IPS DF 6.9 (cell line): Measurements from ENCODE around the gene SIGLEC6.

Experiments used
- DNase-seq: peaks from one replicate; pipeline ENCODE4 v3.0.0-alpha.2; 2013; ENCODE audit warnings: low read depth, low spot score
- H3K27ac ChIP-seq: one replicate; pipeline ENCODE4 v1.5.1; 2013; ENCODE audit warnings: low read length, control low read depth
- H3K27me3 ChIP-seq: 2 replicates; pipeline ENCODE4 v1.6.1; 2013; ENCODE audit warnings: mild to moderate bottlenecking, low read length; ENCODE audit not compliant: control insufficient read depth, insufficient read depth
- H3K36me3 ChIP-seq: 2 replicates; pipeline ENCODE4 v1.6.1; 2013; ENCODE audit warnings: low read length; ENCODE audit not compliant: control insufficient read depth, insufficient read depth
- H3K4me1 ChIP-seq: 2 replicates; pipeline ENCODE4 v1.6.1; 2013; ENCODE audit warnings: low read length; ENCODE audit not compliant: control insufficient read depth, insufficient read depth
- H3K4me3 ChIP-seq: 2 replicates; pipeline ENCODE4 v1.5.1; 2013; ENCODE audit warnings: mild to moderate bottlenecking, low read length
- H3K9me3 ChIP-seq: 2 replicates; pipeline ENCODE4 v1.6.1; 2013; ENCODE audit warnings: low read length, inconsistent platforms; ENCODE audit not compliant: control insufficient read depth, insufficient read depth
- WGBS: extraction: QIAGEN DNeasy Blood & Tissue Kit; methylation state at CpG from one replicate; pipeline ENCODE4 v1.1.7; 2013; ENCODE audit warnings: mixed read lengths, missing lambda C conversion rate; ENCODE audit not compliant: insufficient read length, insufficient coverage; 5-methylcytosine and 5-hydroxymethylcytosine counted together

SIGLEC6 gene

GRCh38 chr19:51531349-51532315 is at the start of gene SIGLEC6:
SIGLEC6 (minus strand) TSS chr19:51531670; CDS start chr19:51531648, 22 bp downstream.
- Histone ChIP-seq H3K4me1 (peaks cover 4% of the 10 kb centered on the region; the same call in 1 of the 2 replicates), H3K27me3 (no peaks in the 10 kb centered on the region), H3K4me3 (no peak within 1 kb of the TSS), H3K27ac (no peak within 1 kb of the TSS), H3K36me3 (no peaks in the 10 kb centered on the region), H3K9me3 (no peaks in the 10 kb centered on the region)
- no CpG with 5 or more reads among the region's 25 CpGs for WGBS
- DNase-seq: peak; percentile 11

- Histone ChIP-seq H3K36me3 (no peaks in the 10 kb centered on the region), H3K27me3 (no peaks in the 10 kb centered on the region; the same call in 1 of the 2 replicates), H3K4me1 (no peaks in the 10 kb centered on the region), H3K4me3 (no peak overlapping the region), H3K27ac (no peak overlapping the region), H3K9me3 (no peaks in the 10 kb centered on the region)
- no peak for DNase-seq
- WGBS: no CpG with 5 or more reads among the region's 6 CpGs
Measured at GRCh38 chr19:51576850-51577249, 45.4 kb upstream of the SIGLEC6 start.

DNA sequence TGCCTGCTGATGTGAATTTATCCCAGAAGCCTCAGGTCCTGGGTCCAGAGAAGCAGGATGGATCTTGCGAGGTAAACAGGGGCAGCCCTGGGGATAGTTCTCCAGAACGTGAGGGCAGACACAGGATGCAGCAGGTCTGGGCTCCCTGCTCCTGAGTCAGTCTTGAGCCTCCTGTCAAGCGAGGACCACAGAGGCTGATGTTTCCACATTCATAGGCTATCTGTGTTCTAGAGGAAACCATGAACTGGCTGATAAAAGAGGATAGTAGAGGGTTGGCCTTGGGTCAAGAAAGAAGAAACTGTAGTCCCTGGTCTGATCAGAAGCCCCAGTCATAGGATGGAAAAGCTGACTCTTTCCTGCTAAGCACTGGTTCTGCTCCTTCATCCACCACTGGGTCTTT is 41.9 kb upstream of the SIGLEC6 start:
- Histone ChIP-seq H3K4me3 (no peak overlapping the region), H3K27ac (no peak overlapping the region), H3K36me3 (no peaks in the 10 kb centered on the region), H3K27me3 (no peaks in the 10 kb centered on the region; the same call in 1 of the 2 replicates), H3K4me1 (no peaks in the 10 kb centered on the region), H3K9me3 (no peaks in the 10 kb centered on the region)
- WGBS: no CpG with 5 or more reads among the region's 3 CpGs
- DNase-seq: no peak

DNA sequence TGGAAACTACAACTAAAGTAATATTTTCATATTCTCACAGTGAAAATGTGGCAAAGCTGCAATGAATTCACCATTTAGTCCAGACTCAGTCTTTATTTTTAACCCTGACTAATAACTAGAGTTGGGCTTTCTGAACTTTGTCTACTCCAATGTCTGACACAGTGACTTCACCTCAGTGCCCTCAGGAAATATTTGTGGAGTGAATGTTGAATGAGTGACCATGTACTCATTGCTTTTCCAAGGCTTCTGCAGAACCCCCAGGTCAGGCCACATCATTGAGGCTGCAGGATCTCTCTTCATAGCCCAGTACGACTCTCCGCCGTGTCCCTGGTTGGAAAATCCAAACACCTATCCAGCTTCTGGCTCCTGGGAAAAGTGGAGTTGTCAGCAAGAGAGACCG is 41.4 kb upstream of the SIGLEC6 start:
- H3K27ac ChIP-seq: no peak overlapping the region
- no peaks in the 10 kb centered on the region for H3K9me3 ChIP-seq
- DNase-seq: no peak
- H3K27me3 ChIP-seq: no peaks in the 10 kb centered on the region; the same call in 1 of the 2 replicates
- no peak overlapping the region for H3K4me3 ChIP-seq
- no peaks in the 10 kb centered on the region for H3K4me1 ChIP-seq
- no peaks in the 10 kb centered on the region for H3K36me3 ChIP-seq
- no CpG with 5 or more reads among the region's 4 CpGs for WGBS

- H3K36me3 ChIP-seq: no peaks in the 10 kb centered on the region
- no peak for DNase-seq
- no peak overlapping the region for H3K27ac ChIP-seq
- no peak overlapping the region for H3K4me3 ChIP-seq
- no peaks in the 10 kb centered on the region for H3K4me1 ChIP-seq
- no peaks in the 10 kb centered on the region for H3K9me3 ChIP-seq
- no peaks in the 10 kb centered on the region; the same call in 1 of the 2 replicates for H3K27me3 ChIP-seq
- no CpG with 5 or more reads among the region's 3 CpGs for whole genome bisulfite sequencing
Measured at GRCh38 chr19:51572410-51572809, 40.9 kb upstream of the SIGLEC6 start.

- Histone ChIP-seq H3K36me3 (no peaks in the 10 kb centered on the region), H3K27ac (no peak overlapping the region), H3K27me3 (no peaks in the 10 kb centered on the region; the same call in 1 of the 2 replicates), H3K9me3 (no peaks in the 10 kb centered on the region), H3K4me3 (peak overlapping the region; percentile 80; the same call in 1 of the 2 replicates), H3K4me1 (no peaks in the 10 kb centered on the region)
- WGBS: no CpG with 5 or more reads among the region's 8 CpGs
- no peak for DNase-seq
Measured at GRCh38 chr19:51571599-51571998, 40.1 kb upstream of the SIGLEC6 start.

DNA sequence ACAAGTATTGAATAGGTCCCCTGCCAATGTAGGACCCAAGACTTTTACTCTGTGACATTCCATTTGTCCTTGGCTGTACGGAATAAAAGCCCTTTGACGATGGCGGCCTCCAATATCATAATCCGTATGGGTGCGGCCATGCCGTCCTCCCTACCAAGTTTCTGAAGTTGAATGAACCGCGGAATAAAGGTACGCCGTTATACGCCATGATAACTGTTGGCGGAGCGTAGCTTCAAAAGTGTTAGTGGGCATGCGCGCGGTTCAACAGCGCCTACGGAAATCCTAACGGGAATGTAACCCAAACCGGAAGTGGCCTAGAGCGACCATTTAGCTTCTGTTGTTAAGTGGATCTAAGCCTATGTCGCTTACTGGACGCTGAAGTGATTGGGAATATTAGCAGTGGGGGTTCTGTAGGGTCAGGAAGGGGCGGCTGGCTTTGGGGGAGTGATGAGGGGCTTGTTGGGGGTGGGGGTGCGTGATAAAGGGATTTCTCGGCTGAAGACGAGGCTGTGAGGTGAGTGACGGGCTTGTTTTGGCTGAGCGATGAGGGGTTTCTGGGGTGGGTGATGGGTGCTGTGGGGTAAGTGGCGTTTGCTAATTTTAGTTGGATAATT is 39.6 kb upstream of the SIGLEC6 start, which contains the start of gene ZNF175:
Gene ZNF175 (plus strand): TSS at position 322 of the 614 bp plus-strand sequence. CDS start 2,047 bp downstream, outside the sequence.
- Histone ChIP-seq H3K36me3 (no peaks in the 10 kb centered on the region), H3K27ac (no peak within 1 kb of the TSS), H3K4me1 (no peaks in the 10 kb centered on the region), H3K27me3 (no peaks in the 10 kb centered on the region; the same call in 1 of the 2 replicates), H3K4me3 (peak within 1 kb of the TSS; percentile 80; the same call in 1 of the 2 replicates), H3K9me3 (no peaks in the 10 kb centered on the region)
- DNase-seq: peak; percentile 96
- WGBS: no CpG with 5 or more reads among the region's 30 CpGs

GRCh38 chr19:51568456-51568855 is 37.0 kb upstream of the SIGLEC6 start:
- no peak for DNase-seq
- Histone ChIP-seq H3K27me3 (peaks cover 1% of the 10 kb centered on the region; the same call in 1 of the 2 replicates), H3K9me3 (no peaks in the 10 kb centered on the region), H3K4me3 (no peak overlapping the region), H3K36me3 (no peaks in the 10 kb centered on the region), H3K4me1 (0 out of 2 replicates have a peak, but pooled peaks cover 1% of the 10 kb centered on the region), H3K27ac (no peak overlapping the region)
- no CpG with 5 or more reads among the region's 1 CpG for WGBS

DNA sequence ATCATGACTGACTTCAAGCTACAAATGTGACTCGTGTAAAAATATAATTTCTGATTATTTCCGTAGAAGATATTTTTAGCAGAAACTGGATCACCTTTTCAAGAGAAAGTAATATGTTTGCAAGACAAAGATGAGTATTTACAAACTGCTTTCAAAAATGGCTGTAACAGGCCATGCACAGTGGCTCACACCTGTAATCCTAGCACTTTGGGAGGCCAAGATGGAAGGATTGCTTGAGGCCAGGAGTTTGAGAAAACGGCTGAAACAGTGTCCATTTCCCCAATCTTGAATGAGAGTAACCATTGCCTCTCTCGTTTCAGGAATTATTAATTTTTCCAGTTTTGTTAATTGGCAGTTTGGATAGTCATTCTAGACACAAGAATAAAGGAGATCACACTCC is 36.1 kb upstream of the SIGLEC6 start:
- DNase-seq: no peak
- Histone ChIP-seq H3K4me3 (no peak overlapping the region), H3K27ac (no peak overlapping the region), H3K9me3 (no peaks in the 10 kb centered on the region), H3K4me1 (0 out of 2 replicates have a peak, but pooled peaks cover 1% of the 10 kb centered on the region), H3K36me3 (no peaks in the 10 kb centered on the region), H3K27me3 (peaks cover 1% of the 10 kb centered on the region; the same call in 1 of the 2 replicates)
- no CpG with 5 or more reads among the region's 4 CpGs for WGBS

- H3K4me3 ChIP-seq: no peak overlapping the region
- H3K36me3 ChIP-seq: no peaks in the 10 kb centered on the region
- H3K27ac ChIP-seq: no peak overlapping the region
- DNase-seq: no peak
- WGBS: no CpG with 5 or more reads among the region's 8 CpGs
- 0 out of 2 replicates have a peak, but pooled peaks cover 1% of the 10 kb centered on the region for H3K4me1 ChIP-seq
- no peaks in the 10 kb centered on the region for H3K9me3 ChIP-seq
- H3K27me3 ChIP-seq: peaks cover 1% of the 10 kb centered on the region; the same call in 1 of the 2 replicates
Measured at GRCh38 chr19:51566489-51567100, 35.1 kb upstream of the SIGLEC6 start.
